ENCODE data around the gene GTF2IRD1. TPM values are rescaled to one million over a fixed set of nuclear protein-coding genes. Genes with fewer than 3 reads are reported as not detected.

The GTF2IRD1 gene
- total and polyA plus RNA-seq, 2 of the 4 experiments (the other 2 are of a cell fraction): 4.1 to 21.9 TPM

DNA sequence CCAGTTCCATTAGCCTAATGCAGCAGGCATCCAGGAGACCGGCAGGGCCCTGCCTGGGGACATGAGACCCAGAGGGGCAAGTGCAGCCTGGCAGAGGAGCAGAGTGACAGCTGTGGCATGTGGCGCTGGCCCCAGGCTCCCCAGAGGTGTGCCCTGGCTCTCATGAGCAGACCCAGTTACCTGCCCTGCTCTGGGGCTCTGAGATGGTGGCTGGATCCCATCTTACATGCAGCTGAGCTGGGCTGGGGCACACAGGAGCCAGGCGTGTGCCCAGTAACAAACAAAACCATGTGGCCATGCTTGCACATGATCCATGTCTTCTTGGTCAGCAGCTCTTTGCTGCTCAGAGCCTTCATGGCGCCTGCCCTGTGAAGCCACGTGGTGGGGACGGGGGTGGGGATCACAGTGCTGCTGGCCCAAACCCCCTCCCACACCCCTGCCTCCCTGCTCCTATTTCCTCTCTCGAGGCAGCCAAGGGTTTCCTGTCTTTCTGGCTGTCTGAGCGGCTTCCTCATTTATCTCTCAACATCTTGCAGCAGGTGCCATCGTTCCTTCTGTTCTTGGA lies 163.6 kb downstream of the GTF2IRD1 start (continued):
- TF ChIP-seq USF2 (IDR thresholded peaks at IDR 0.05; ENCODE audit: low read depth, low read length) (no peak), RFX5 (IDR thresholded peaks at IDR 0.05; ENCODE audit: low read depth, low read length) (no peak), CTCF (conservative IDR thresholded peaks at IDR 0.05; ENCODE audit: low read depth, low read length) (no peak)

All from IMR-90 (cell line).